ENCODE measurements around the gene CLEC16A.

The CLEC16A gene

GRCh38 chr16:11183035-11183812, 238.9 kb downstream of the CLEC16A start:
- TF ChIP-seq, protein P1, sequence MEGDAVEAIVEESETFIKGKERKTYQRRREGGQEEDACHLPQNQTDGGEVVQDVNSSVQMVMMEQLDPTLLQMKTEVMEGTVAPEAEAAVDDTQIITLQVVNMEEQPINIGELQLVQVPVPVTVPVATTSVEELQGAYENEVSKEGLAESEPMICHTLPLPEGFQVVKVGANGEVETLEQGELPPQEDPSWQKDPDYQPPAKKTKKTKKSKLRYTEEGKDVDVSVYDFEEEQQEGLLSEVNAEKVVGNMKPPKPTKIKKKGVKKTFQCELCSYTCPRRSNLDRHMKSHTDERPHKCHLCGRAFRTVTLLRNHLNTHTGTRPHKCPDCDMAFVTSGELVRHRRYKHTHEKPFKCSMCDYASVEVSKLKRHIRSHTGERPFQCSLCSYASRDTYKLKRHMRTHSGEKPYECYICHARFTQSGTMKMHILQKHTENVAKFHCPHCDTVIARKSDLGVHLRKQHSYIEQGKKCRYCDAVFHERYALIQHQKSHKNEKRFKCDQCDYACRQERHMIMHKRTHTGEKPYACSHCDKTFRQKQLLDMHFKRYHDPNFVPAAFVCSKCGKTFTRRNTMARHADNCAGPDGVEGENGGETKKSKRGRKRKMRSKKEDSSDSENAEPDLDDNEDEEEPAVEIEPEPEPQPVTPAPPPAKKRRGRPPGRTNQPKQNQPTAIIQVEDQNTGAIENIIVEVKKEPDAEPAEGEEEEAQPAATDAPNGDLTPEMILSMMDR (IDR thresholded peaks at IDR 0.05; ENCODE audit: insufficient read depth, low read length, poor library complexity, severe bottlenecking): peak; percentile 19
- peak; percentile 80 for DNase-seq (ENCODE audit: extremely low read depth, insufficient read length)
- H3K36me3 ChIP-seq (ENCODE audit: control insufficient read depth, insufficient read depth, low read length): peaks cover 7% of the 10 kb centered on the region; the same call in 1 of the 2 replicates

GRCh38 chr16:11183951-11184350, 239.6 kb downstream of the CLEC16A start:
- DNase-seq (ENCODE audit: extremely low read depth, insufficient read length): no peak
- TF ChIP-seq, protein P1 (IDR thresholded peaks at IDR 0.05; ENCODE audit: insufficient read depth, low read length, poor library complexity, severe bottlenecking): no peak
- no peak overlapping the region for H3K4me3 ChIP-seq (replicated peaks; ENCODE audit: low read depth, low read length)
- peaks cover 4% of the 10 kb centered on the region; the same call in 1 of the 2 replicates for H3K36me3 ChIP-seq (ENCODE audit: control insufficient read depth, insufficient read depth, low read length)
- no peaks in the 10 kb centered on the region for H3K27me3 ChIP-seq (replicated peaks; ENCODE audit: control insufficient read depth, insufficient read depth, low read length)

More at GRCh38 chr16:11183035-11183812, 238.9 kb downstream of the CLEC16A start:
- Histone ChIP-seq H3K4me3 (replicated peaks; ENCODE audit: low read depth, low read length) (no peak overlapping the region), H3K27me3 (replicated peaks; ENCODE audit: control insufficient read depth, insufficient read depth, low read length) (no peaks in the 10 kb centered on the region)

DNA sequence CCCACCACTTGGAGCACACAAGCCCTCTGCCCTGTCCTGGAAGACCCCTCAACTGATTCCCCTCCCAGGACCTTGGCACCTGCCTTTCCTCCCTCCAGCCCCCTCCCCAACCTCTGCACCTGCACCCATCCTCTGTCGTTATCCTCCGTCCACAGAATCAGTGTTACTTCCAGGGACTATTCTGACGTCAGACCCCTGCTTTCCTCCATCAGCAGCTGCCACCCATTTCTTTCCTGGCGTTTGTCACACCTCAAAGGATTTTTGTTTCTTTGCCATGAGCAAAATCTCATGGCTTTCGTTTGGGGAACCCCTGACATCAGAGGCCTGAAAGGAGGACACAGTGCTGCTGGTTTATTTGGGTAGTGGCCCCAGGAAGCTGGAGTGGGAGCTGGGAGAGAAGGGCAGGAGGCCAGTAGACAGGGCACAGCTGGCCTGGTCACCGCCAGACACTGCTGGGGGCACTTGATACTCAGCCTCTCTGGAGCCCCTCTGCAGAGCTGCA, 243.2 kb downstream of the CLEC16A start:
- no peaks in the 10 kb centered on the region for H3K36me3 ChIP-seq (ENCODE audit: control insufficient read depth, insufficient read depth, low read length)
- TF ChIP-seq, protein P1 (IDR thresholded peaks at IDR 0.05; ENCODE audit: insufficient read depth, low read length, poor library complexity, severe bottlenecking): no peak
- no peak for DNase-seq (ENCODE audit: extremely low read depth, insufficient read length)
- no peak overlapping the region for H3K4me3 ChIP-seq (replicated peaks; ENCODE audit: low read depth, low read length)
- H3K27me3 ChIP-seq (replicated peaks; ENCODE audit: control insufficient read depth, insufficient read depth, low read length): no peaks in the 10 kb centered on the region

GRCh38 chr16:11188801-11189740, 244.7 kb downstream of the CLEC16A start:
- DNase-seq (ENCODE audit: extremely low read depth, insufficient read length): no peak
- H3K36me3 ChIP-seq (ENCODE audit: control insufficient read depth, insufficient read depth, low read length): no peaks in the 10 kb centered on the region

More at GRCh38 chr16:11188801-11189740, 244.7 kb downstream of the CLEC16A start:
- Histone ChIP-seq H3K4me3 (replicated peaks; ENCODE audit: low read depth, low read length) (no peak overlapping the region), H3K27me3 (replicated peaks; ENCODE audit: control insufficient read depth, insufficient read depth, low read length) (no peaks in the 10 kb centered on the region)
- TF ChIP-seq, protein P1 (IDR thresholded peaks at IDR 0.05; ENCODE audit: insufficient read depth, low read length, poor library complexity, severe bottlenecking): no peak

Measured in GM06990 (cell line).